K562 (cell line): Measurements from ENCODE around the gene TUBGCP5. TPM values are rescaled to one million over a fixed set of nuclear protein-coding genes. Genes with fewer than 3 reads are reported as not detected.

Experiments
- ATAC-seq: fragments of 200-7000 bp; cut with Tn5 transposase; 3 replicates; pipeline ENCODE4 v1.9.1; 2020; ENCODE audit warnings: moderate library complexity
- BruUV-seq: library from RNA; stranded (reverse); fragments of 400-500 nt; replicated peaks from 2 replicates; lab custom pipeline; 2021; lab: Mats Ljungman, UMichigan
- CTCF ChIA-PET: fragments of 300-600 bp; formaldehyde crosslinking; extraction: SDS; loops from one replicate; lab custom pipeline; 2021; ENCODE audit warnings: low intra/inter-chr PET ratio; lab: Yijun Ruan, JAX
- POLR2A ChIA-PET: fragments of 300-600, 350-650 bp; sonication (Branson Sonifier 250); formaldehyde crosslinking; extraction: SDS; loops from one replicate; lab custom pipeline; 2021; ENCODE audit warnings: antibody characterized with exemption, inconsistent platforms; lab: Yijun Ruan, JAX
- DNase-seq, 4 experiments: peaks; one replicate each; pipeline versions ENCODE4 v3.0.0 to v3.0.0-alpha.2; 2011 to 2018; ENCODE audit warnings: low spot score in 3 of 4, mixed read lengths in 3 of 4; ENCODE audit errors: extremely low read depth in 1 of 4
- FAIRE-seq: peaks from 2 replicates; lab custom pipeline; 2011; peaks lifted over from hg19 to GRCh38; lab: Jason Lieb, UNC
- H2AFZ ChIP-seq: 2 replicates; pipeline ENCODE4 v1.6.0; 2011; ENCODE audit warnings: low read depth, low read length, control low read depth, inconsistent platforms
- H3K27ac ChIP-seq: fragments of 200-600 bp; 3 replicates; pipeline ENCODE4 v1.8.0; 2011; ENCODE audit warnings: low read depth, mild to moderate bottlenecking, control low read depth, inconsistent platforms, low read length, moderate library complexity, mixed read lengths; ENCODE audit errors: extremely low read depth
- H3K27me3 ChIP-seq, 2 experiments: fragments of 300-600 bp in 1 of 2; 2 replicates in 1 of 2; 3 replicates in 1 of 2; pipeline versions ENCODE4 v1.6.0 to v1.8.0; 2011; ENCODE audit warnings: inconsistent platforms in 2 of 2, low read length in 2 of 2, mild to moderate bottlenecking in 1 of 2, mixed read lengths in 1 of 2, moderate library complexity in 1 of 2; ENCODE audit not compliant: control insufficient read depth in 2 of 2, insufficient read depth in 2 of 2
- H3K36me3 ChIP-seq: fragments of 300-600 bp; 3 replicates; pipeline ENCODE4 v1.8.0; 2011; ENCODE audit warnings: mild to moderate bottlenecking, low read length, inconsistent platforms; ENCODE audit not compliant: control insufficient read depth, insufficient read depth
- H3K4me1 ChIP-seq, 2 experiments: fragments of 200-600 bp in 1 of 2; replicated peaks in 1 of 2; 2 replicates in 1 of 2; 3 replicates in 1 of 2; pipeline versions ENCODE4 v1.5.1 to v1.8.0; 2011; ENCODE audit warnings: inconsistent platforms in 2 of 2, low read length in 2 of 2, mild to moderate bottlenecking in 1 of 2, mixed read lengths in 1 of 2, moderate library complexity in 1 of 2; ENCODE audit not compliant: control insufficient read depth in 2 of 2, insufficient read depth in 2 of 2
- H3K4me2 ChIP-seq: 2 replicates; pipeline ENCODE4 v1.6.1; 2011; ENCODE audit warnings: low read length, control low read depth, inconsistent platforms, mixed read lengths; ENCODE audit not compliant: insufficient read depth
- H3K4me3 ChIP-seq: fragments of 200-600 bp; sonication (generic), shearing (Covaris generic); 2 replicates; pipeline ENCODE4 v1.5.1; 2016; ENCODE audit warnings: control low read depth, inconsistent platforms
- H3K79me2 ChIP-seq: fragments of 200-600 bp; 3 replicates; pipeline ENCODE4 v1.8.0; 2011; ENCODE audit warnings: low read length, inconsistent platforms; ENCODE audit not compliant: control insufficient read depth, insufficient read depth
- H3K9ac ChIP-seq, 2 experiments: 2 replicates each; pipeline versions ENCODE4 v1.6.0 to v1.6.1; 2011; ENCODE audit warnings: low read depth in 2 of 2, low read length in 2 of 2, control low read depth in 1 of 2, inconsistent platforms in 1 of 2, mild to moderate bottlenecking in 1 of 2, mixed read lengths in 1 of 2; ENCODE audit not compliant: insufficient read depth in 1 of 2
- H3K9me1 ChIP-seq: one replicate; pipeline ENCODE4 v1.6.0; 2011; ENCODE audit warnings: inconsistent platforms, mild to moderate bottlenecking, low read length, moderate library complexity; ENCODE audit not compliant: control insufficient read depth, insufficient read depth
- H3K9me3 ChIP-seq: replicated peaks from 2 replicates; pipeline ENCODE4 v1.5.1; 2011; ENCODE audit warnings: low read depth, low read length, inconsistent platforms; ENCODE audit not compliant: control insufficient read depth, insufficient read depth
- H4K20me1 ChIP-seq: replicated peaks from 2 replicates; pipeline ENCODE4 v1.6.1; 2011; ENCODE audit warnings: low read length, inconsistent platforms, mixed read lengths; ENCODE audit not compliant: control insufficient read depth, insufficient read depth
- CXXC5 ChIP-seq: fragments of 250-450 bp; sonication (Bioruptor Pico); IDR thresholded peaks from 2 replicates; pipeline ENCODE4 v1.8.0; 2022; ENCODE audit warnings: inconsistent platforms, mild to moderate bottlenecking, moderate library complexity
- MED1 ChIP-seq: sonication (generic); formaldehyde crosslinking; IDR thresholded peaks from 2 replicates; pipeline ENCODE4 v1.8.1; 2023; ENCODE audit warnings: missing genetic modification reagents, borderline replicate concordance
- ZNF76 ChIP-seq: fragments of 250-450 bp; sonication (Bioruptor Pico); IDR thresholded peaks from 2 replicates; pipeline ENCODE4 v1.4.0; 2020; ENCODE audit warnings: mild to moderate bottlenecking, moderate library complexity, borderline replicate concordance
- WGBS: fragments of 100-300 bp; shearing (Covaris generic); methylation state at CpG from one replicate; pipeline ENCODE4 v1.1.6; 2016; ENCODE audit warnings: low coverage, mixed read lengths; ENCODE audit not compliant: insufficient coverage; ENCODE audit errors: missing lambda C conversion rate; 5-methylcytosine and 5-hydroxymethylcytosine counted together
- in situ Hi-C: fragments of 300-500 bp; cut with MboI; formaldehyde crosslinking; loops from 4 replicates; pipeline ENCODE4 v1.15.0; 2018; ENCODE audit warnings: inconsistent platforms, mixed read lengths
- intact Hi-C: fragments of 100-400 bp; cut with micrococcal nuclease; formaldehyde crosslinking; loops from 2 replicates; pipeline ENCODE4 v1.14.2; 2022
- polyA plus RNA-seq, 8 experiments: library from polyadenylated mRNA; depleted of rRNA in 4 of 8; stranded (reverse) in 5 of 8; unstranded in 3 of 8; fragments of >200 nt; fragmentation: Nextera tagmentation in 2 of 8; fragmentation: Illumina TruSeq in 1 of 8; extraction: Ambion mirVana in 2 of 8; extraction: Trizol in 1 of 8; gene quantifications; 2 replicates each; pipeline versions ENCODE4 v1.2.1 to v1.2.3, GENCODE V29; 2011 to 2014; ENCODE audit warnings: inconsistent platforms in 1 of 8, missing spikeins in 1 of 8
- total RNA-seq, 7 experiments: library from RNA; depleted of rRNA in 6 of 7; stranded (reverse); fragments of >200 nt in 6 of 7; fragmentation: Illumina TruSeq in 2 of 7; extraction: Trizol in 2 of 7; gene quantifications; 2 replicates each; pipeline versions ENCODE4 v1.2.1 to v1.2.3, GENCODE V29; 2011 to 2021; ENCODE audit warnings: low replicate concordance in 1 of 7
- TF ChIP-seq, protein P1 (sequence below): sonication (generic); formaldehyde crosslinking; IDR thresholded peaks from 2 replicates; pipeline ENCODE4 v1.9.0; 2022; ENCODE audit warnings: mild to moderate bottlenecking, missing genetic modification reagents
- TF ChIP-seq, protein P2 (sequence below), 3 experiments: IDR thresholded peaks in 2 of 3; conservative IDR thresholded peaks in 1 of 3; 2 replicates each; pipeline ENCODE4 v1.5.1; 2011 to 2012; ENCODE audit warnings: low read length in 3 of 3, mild to moderate bottlenecking in 3 of 3, control low read depth in 2 of 3, improper control_type of control experiment in 1 of 3, inconsistent platforms in 1 of 3, low read depth in 1 of 3, mixed read lengths in 1 of 3, moderate library complexity in 1 of 3; ENCODE audit not compliant: insufficient read depth in 2 of 3
- TF ChIP-seq, protein P3 (sequence below): sonication (generic); formaldehyde crosslinking; IDR thresholded peaks from 2 replicates; pipeline ENCODE4 v1.8.0; 2023; ENCODE audit warnings: missing genetic modification reagents, mild to moderate bottlenecking, borderline replicate concordance
- TF ChIP-seq, protein P4 (sequence below): sonication (generic); formaldehyde crosslinking; IDR thresholded peaks from 2 replicates; pipeline ENCODE4 v1.8.0; 2022; ENCODE audit warnings: mild to moderate bottlenecking, missing genetic modification reagents

The TUBGCP5 gene
- total and polyA plus RNA-seq, 9 of the 15 experiments (the other 6 are each of a cell fraction or from before 2014, with no cell fraction given), result 5.8 to 33.9 (median 23.2) TPM

DNA sequence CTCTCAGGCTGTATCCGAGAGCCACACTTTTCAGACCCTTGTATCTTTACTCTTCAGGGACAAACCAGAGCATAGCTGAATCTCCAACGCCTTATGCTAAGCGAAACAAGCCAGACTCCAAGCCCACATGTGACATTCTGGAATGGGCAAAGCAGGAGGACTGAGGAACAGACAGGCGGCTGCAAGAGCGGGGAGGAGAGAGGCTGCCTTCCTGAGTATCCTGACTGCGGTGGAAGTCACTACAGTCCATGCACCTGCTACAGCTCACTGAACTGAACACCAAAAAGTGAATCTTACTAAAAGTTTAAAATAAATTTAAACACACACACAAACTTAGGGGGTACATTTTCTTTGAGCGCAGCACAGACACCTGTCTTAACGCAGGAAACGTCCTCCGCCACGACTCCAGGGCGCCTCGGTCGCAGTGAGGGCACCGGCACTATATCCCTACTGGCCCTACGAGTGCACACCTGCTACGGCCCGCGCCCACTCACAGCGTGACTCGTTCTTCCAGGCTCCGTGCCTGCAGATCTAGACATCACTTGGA lies 60.6 kb downstream of the TUBGCP5 start:
- no peak for DNase-seq
- ChIA-PET CTCF (interaction anchor here (0.6 kb wide), 1 partner anchor 552 kb away, joined by 3 read pairs; no protein-coding TSS in a partner anchor), POLR2A (interaction anchor here (1.0 to 1.3 kb wide), 3 partner anchors 11 to 37 kb away, joined by 3 to 6 read pairs (median 5); no protein-coding TSS in a partner anchor)
- peaks cover 40% of the 10 kb centered on the region for H3K79me2 ChIP-seq
- peak; percentile 46 for ATAC-seq
- H3K9me1 ChIP-seq, result peaks cover 4% of the 10 kb centered on the region
- H3K4me1 ChIP-seq, result peaks cover 9 to 33% of the 10 kb centered on the region in 2 experiments; a peak in 4 of 5 replicates
- H3K27me3 ChIP-seq, result no peaks in the 10 kb centered on the region
- in situ Hi-C loops, result no loop called here
- H3K27ac ChIP-seq, result no peak overlapping the region
- BruUV-seq, result no TSS peak
- peak overlapping the region; percentile 98 for H3K4me2 ChIP-seq
- H3K36me3 ChIP-seq, result no peaks in the 10 kb centered on the region
- TF ChIP-seq, protein P1, sequence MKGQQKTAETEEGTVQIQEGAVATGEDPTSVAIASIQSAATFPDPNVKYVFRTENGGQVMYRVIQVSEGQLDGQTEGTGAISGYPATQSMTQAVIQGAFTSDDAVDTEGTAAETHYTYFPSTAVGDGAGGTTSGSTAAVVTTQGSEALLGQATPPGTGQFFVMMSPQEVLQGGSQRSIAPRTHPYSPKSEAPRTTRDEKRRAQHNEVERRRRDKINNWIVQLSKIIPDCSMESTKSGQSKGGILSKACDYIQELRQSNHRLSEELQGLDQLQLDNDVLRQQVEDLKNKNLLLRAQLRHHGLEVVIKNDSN, result no peak
- TF ChIP-seq MED1 (CRISPR knock-in tag) (0 out of 2 replicates have a peak, but pooled peaks have one; percentile 17), CXXC5 (CRISPR knock-in tag) (0 out of 2 replicates have a peak, but pooled peaks have one; percentile 11), ZNF76 (CRISPR knock-in tag) (no peak)
- TF ChIP-seq, protein P2, sequence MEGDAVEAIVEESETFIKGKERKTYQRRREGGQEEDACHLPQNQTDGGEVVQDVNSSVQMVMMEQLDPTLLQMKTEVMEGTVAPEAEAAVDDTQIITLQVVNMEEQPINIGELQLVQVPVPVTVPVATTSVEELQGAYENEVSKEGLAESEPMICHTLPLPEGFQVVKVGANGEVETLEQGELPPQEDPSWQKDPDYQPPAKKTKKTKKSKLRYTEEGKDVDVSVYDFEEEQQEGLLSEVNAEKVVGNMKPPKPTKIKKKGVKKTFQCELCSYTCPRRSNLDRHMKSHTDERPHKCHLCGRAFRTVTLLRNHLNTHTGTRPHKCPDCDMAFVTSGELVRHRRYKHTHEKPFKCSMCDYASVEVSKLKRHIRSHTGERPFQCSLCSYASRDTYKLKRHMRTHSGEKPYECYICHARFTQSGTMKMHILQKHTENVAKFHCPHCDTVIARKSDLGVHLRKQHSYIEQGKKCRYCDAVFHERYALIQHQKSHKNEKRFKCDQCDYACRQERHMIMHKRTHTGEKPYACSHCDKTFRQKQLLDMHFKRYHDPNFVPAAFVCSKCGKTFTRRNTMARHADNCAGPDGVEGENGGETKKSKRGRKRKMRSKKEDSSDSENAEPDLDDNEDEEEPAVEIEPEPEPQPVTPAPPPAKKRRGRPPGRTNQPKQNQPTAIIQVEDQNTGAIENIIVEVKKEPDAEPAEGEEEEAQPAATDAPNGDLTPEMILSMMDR (IDR thresholded peaks at IDR 0.05 in 2 of 3, conservative IDR thresholded peaks at IDR 0.05 in 1 of 3; ENCODE audit: insufficient read depth in 2 of 3, low read depth in 1 of 3, low read length in 3 of 3), result no peak
- TF ChIP-seq, protein P3, sequence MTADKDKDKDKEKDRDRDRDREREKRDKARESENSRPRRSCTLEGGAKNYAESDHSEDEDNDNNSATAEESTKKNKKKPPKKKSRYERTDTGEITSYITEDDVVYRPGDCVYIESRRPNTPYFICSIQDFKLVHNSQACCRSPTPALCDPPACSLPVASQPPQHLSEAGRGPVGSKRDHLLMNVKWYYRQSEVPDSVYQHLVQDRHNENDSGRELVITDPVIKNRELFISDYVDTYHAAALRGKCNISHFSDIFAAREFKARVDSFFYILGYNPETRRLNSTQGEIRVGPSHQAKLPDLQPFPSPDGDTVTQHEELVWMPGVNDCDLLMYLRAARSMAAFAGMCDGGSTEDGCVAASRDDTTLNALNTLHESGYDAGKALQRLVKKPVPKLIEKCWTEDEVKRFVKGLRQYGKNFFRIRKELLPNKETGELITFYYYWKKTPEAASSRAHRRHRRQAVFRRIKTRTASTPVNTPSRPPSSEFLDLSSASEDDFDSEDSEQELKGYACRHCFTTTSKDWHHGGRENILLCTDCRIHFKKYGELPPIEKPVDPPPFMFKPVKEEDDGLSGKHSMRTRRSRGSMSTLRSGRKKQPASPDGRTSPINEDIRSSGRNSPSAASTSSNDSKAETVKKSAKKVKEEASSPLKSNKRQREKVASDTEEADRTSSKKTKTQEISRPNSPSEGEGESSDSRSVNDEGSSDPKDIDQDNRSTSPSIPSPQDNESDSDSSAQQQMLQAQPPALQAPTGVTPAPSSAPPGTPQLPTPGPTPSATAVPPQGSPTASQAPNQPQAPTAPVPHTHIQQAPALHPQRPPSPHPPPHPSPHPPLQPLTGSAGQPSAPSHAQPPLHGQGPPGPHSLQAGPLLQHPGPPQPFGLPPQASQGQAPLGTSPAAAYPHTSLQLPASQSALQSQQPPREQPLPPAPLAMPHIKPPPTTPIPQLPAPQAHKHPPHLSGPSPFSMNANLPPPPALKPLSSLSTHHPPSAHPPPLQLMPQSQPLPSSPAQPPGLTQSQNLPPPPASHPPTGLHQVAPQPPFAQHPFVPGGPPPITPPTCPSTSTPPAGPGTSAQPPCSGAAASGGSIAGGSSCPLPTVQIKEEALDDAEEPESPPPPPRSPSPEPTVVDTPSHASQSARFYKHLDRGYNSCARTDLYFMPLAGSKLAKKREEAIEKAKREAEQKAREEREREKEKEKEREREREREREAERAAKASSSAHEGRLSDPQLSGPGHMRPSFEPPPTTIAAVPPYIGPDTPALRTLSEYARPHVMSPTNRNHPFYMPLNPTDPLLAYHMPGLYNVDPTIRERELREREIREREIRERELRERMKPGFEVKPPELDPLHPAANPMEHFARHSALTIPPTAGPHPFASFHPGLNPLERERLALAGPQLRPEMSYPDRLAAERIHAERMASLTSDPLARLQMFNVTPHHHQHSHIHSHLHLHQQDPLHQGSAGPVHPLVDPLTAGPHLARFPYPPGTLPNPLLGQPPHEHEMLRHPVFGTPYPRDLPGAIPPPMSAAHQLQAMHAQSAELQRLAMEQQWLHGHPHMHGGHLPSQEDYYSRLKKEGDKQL, result no peak
- TF ChIP-seq, protein P4, sequence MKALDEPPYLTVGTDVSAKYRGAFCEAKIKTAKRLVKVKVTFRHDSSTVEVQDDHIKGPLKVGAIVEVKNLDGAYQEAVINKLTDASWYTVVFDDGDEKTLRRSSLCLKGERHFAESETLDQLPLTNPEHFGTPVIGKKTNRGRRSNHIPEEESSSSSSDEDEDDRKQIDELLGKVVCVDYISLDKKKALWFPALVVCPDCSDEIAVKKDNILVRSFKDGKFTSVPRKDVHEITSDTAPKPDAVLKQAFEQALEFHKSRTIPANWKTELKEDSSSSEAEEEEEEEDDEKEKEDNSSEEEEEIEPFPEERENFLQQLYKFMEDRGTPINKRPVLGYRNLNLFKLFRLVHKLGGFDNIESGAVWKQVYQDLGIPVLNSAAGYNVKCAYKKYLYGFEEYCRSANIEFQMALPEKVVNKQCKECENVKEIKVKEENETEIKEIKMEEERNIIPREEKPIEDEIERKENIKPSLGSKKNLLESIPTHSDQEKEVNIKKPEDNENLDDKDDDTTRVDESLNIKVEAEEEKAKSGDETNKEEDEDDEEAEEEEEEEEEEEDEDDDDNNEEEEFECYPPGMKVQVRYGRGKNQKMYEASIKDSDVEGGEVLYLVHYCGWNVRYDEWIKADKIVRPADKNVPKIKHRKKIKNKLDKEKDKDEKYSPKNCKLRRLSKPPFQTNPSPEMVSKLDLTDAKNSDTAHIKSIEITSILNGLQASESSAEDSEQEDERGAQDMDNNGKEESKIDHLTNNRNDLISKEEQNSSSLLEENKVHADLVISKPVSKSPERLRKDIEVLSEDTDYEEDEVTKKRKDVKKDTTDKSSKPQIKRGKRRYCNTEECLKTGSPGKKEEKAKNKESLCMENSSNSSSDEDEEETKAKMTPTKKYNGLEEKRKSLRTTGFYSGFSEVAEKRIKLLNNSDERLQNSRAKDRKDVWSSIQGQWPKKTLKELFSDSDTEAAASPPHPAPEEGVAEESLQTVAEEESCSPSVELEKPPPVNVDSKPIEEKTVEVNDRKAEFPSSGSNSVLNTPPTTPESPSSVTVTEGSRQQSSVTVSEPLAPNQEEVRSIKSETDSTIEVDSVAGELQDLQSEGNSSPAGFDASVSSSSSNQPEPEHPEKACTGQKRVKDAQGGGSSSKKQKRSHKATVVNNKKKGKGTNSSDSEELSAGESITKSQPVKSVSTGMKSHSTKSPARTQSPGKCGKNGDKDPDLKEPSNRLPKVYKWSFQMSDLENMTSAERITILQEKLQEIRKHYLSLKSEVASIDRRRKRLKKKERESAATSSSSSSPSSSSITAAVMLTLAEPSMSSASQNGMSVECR (CRISPR knock-in tag), result 0 out of 2 replicates have a peak, but pooled peaks have one; percentile 22
- H3K4me3 ChIP-seq, result peak overlapping the region; percentile 79
- no peak for FAIRE-seq
- peak overlapping the region; percentile 64 to 90; a peak in 2 of 4 replicates for H3K9ac ChIP-seq
- no peak overlapping the region for H2AFZ ChIP-seq
- intact Hi-C loops, result loop anchor here (1.0 kb wide), 1 partner anchor 29 kb away; no protein-coding TSS in a partner anchor
- 22% methylated on average over 17 of the region's 22 CpGs for WGBS
- peaks cover 6% of the 10 kb centered on the region; the same call in 1 of the 2 replicates for H4K20me1 ChIP-seq
- H3K9me3 ChIP-seq, result no peaks in the 10 kb centered on the region
